ENCODE measurements around the gene RPL37.
A peak's percentile ranks its signal among the peaks of the same experiment; 100 is the strongest.
"Not testable (repeated sequence)": the region's sequence is repeated elsewhere in the genome, so short reads cannot be mapped to it uniquely, and the experiment has no call there.

RPL37 gene

DNA sequence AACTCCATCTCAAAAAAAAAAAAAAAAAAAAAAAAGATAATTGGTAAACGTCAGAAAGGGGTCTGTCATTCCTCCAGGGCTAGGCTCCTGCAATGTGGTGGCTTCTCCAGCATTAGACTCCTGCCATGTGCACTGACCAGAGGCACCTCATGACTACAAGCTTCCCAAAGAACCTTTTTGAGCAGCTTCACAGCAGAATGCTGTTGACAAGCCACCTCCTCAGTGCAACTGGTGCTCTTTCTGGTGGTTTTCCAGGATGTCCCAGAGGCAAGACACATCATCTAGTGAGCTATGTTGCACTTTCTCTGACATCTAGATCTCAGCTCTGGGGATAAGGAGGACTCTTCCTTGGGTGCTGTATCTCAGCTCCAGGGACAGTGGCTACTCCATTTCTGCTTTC is 11.6 kb downstream of the RPL37 start:
- Histone ChIP-seq H3K4me1 (ENCODE audit: control insufficient read depth, insufficient read depth, low read length) (no peaks in the 10 kb centered on the region), H3K36me3 (ENCODE audit: control insufficient read depth in 2 of 2, insufficient read depth in 2 of 2, low read length in 2 of 2) (peaks cover 6 to 8% of the 10 kb centered on the region in 2 donors), H3K27ac (ENCODE audit: low read length) (no peak overlapping the region), H3K27me3 (ENCODE audit: control insufficient read depth in 1 of 2, insufficient read depth in 2 of 2, low read length in 2 of 2) (no peaks in the 10 kb centered on the region), H3K4me3 (ENCODE audit: low read length in 2 of 2) (no peak overlapping the region), H3K9me3 (ENCODE audit: control insufficient read depth in 2 of 2, low read length in 2 of 2) (no peaks in the 10 kb centered on the region), H3K9ac (ENCODE audit: low read length in 2 of 2) (no peak overlapping the region)

- H3K27ac ChIP-seq (ENCODE audit: low read length), result no peak overlapping the region
- H3K9ac ChIP-seq (ENCODE audit: low read length in 2 of 2), result no peak overlapping the region
- no peaks in the 10 kb centered on the region for H3K9me3 ChIP-seq (ENCODE audit: control insufficient read depth in 2 of 2, low read length in 2 of 2)
- no peaks in the 10 kb centered on the region for H3K4me1 ChIP-seq (ENCODE audit: control insufficient read depth, insufficient read depth, low read length)
- H3K4me3 ChIP-seq (ENCODE audit: low read length in 2 of 2), result no peak overlapping the region
- no peaks in the 10 kb centered on the region for H3K27me3 ChIP-seq (ENCODE audit: control insufficient read depth in 1 of 2, insufficient read depth in 2 of 2, low read length in 2 of 2)
- no peaks in the 10 kb centered on the region for H3K36me3 ChIP-seq (ENCODE audit: control insufficient read depth in 2 of 2, insufficient read depth in 2 of 2, low read length in 2 of 2)
Measured at GRCh38 chr5:40813698-40814281, 21.2 kb downstream of the RPL37 start.

- Histone ChIP-seq H3K27ac (ENCODE audit: low read length) (no peak overlapping the region), H3K36me3 (ENCODE audit: control insufficient read depth in 2 of 2, insufficient read depth in 2 of 2, low read length in 2 of 2) (no peaks in the 10 kb centered on the region)
Measured at GRCh38 chr5:40812125-40812524, 22.9 kb downstream of the RPL37 start.

DNA sequence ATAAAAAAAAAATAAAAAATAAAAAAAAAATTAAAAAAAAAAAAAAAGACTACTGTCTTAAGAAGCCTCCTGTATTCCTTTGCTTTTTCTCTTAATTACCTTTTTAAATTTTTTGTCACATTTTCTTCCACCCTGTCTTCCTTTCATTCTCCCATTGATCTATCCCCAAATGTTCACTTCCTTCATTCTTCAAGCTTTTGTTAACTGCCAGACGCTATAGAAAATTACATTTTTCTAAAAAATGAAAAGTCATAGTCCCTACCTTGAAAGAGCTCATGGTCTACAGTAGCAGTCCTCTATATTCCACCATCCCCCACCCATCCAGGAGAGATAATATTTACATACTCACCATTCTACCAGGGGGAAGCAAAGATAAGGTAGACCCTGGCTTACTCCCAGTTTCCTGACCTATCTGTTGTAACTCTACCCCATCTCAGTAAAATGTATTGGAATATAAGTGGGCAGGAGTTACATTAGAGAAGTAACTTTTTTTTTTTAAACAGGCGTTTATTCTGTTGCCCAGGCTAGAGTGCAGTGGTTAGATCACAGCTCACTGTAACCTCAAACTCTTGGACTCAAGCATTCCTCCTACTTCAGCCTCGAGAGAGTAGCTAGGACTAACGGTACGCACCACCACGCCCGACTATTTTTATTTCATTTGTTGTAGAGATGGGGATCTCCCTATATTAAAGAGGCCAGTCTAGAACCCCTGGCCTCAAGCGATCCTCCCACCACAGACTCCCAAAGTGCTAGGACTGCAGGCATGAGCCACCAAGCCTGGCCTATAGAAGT is 33.1 kb downstream of the RPL37 start:
- Histone ChIP-seq H3K4me1 (ENCODE audit: control insufficient read depth, insufficient read depth, low read length) (peaks cover 3% of the 10 kb centered on the region), H3K27me3 (ENCODE audit: control insufficient read depth in 1 of 2, insufficient read depth in 2 of 2, low read length in 2 of 2) (no peaks in the 10 kb centered on the region), H3K4me3 (ENCODE audit: low read length in 2 of 2) (no peak overlapping the region), H3K27ac (ENCODE audit: low read length) (no peak overlapping the region), H3K9ac (ENCODE audit: low read length in 2 of 2) (no peak overlapping the region), H3K9me3 (ENCODE audit: control insufficient read depth in 2 of 2, low read length in 2 of 2) (no peaks in the 10 kb centered on the region), H3K36me3 (ENCODE audit: control insufficient read depth in 2 of 2, insufficient read depth in 2 of 2, low read length in 2 of 2) (no peaks in the 10 kb centered on the region)

More at GRCh38 chr5:40812125-40812524, 22.9 kb downstream of the RPL37 start:
- H3K27me3 ChIP-seq (ENCODE audit: control insufficient read depth in 1 of 2, insufficient read depth in 2 of 2, low read length in 2 of 2), result no peaks in the 10 kb centered on the region
- no peak overlapping the region for H3K4me3 ChIP-seq (ENCODE audit: low read length in 2 of 2)
- no peak overlapping the region for H3K9ac ChIP-seq (ENCODE audit: low read length in 2 of 2)
- no peaks in the 10 kb centered on the region for H3K9me3 ChIP-seq (ENCODE audit: control insufficient read depth in 2 of 2, low read length in 2 of 2)
- no peaks in the 10 kb centered on the region for H3K4me1 ChIP-seq (ENCODE audit: control insufficient read depth, insufficient read depth, low read length)

- Histone ChIP-seq H3K9ac (ENCODE audit: low read length in 2 of 2) (peak overlapping the region; percentile 31 to 89), H3K4me3 (ENCODE audit: low read length in 2 of 2) (peak overlapping the region; percentile 81 to 97)
Measured at GRCh38 chr5:40799258-40799657, 35.8 kb downstream of the RPL37 start.

DNA sequence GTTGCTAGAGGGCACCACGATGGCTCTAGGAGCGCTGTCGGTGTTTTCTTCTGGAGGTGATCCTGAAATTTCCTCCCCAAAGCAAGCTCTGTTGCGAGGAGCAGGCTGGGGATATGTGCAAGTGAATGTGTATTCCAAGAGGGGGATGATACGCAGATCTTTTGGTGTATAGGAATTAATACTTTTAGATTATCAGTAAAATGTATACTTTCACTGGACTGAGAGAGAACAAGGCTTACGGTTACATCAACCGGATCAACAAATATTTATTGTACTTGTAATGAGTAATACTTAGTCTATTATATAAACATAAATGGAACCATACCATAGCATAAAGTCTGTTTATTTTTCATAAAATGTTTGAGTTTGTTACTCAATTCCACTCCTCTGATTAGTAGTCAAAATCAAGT is 36.2 kb downstream of the RPL37 start:
- Histone ChIP-seq H3K9me3 (ENCODE audit: control insufficient read depth in 2 of 2, low read length in 2 of 2) (no peaks in the 10 kb centered on the region), H3K4me3 (ENCODE audit: low read length in 2 of 2) (peak overlapping the region; percentile 81 to 97), H3K4me1 (ENCODE audit: control insufficient read depth, insufficient read depth, low read length) (peaks cover 3% of the 10 kb centered on the region), H3K36me3 (ENCODE audit: control insufficient read depth in 2 of 2, insufficient read depth in 2 of 2, low read length in 2 of 2) (no peaks in the 10 kb centered on the region), H3K27ac (ENCODE audit: low read length) (peak overlapping the region; percentile 88), H3K9ac (ENCODE audit: low read length in 2 of 2) (peak overlapping the region; percentile 89 to 90), H3K27me3 (ENCODE audit: control insufficient read depth in 1 of 2, insufficient read depth in 2 of 2, low read length in 2 of 2) (no peaks in the 10 kb centered on the region)

More at GRCh38 chr5:40799258-40799657, 35.8 kb downstream of the RPL37 start:
- Histone ChIP-seq H3K27ac (ENCODE audit: low read length) (no peak overlapping the region), H3K36me3 (ENCODE audit: control insufficient read depth in 2 of 2, insufficient read depth in 2 of 2, low read length in 2 of 2) (no peaks in the 10 kb centered on the region), H3K9me3 (ENCODE audit: control insufficient read depth in 2 of 2, low read length in 2 of 2) (no peaks in the 10 kb centered on the region), H3K27me3 (ENCODE audit: control insufficient read depth in 1 of 2, insufficient read depth in 2 of 2, low read length in 2 of 2) (no peaks in the 10 kb centered on the region), H3K4me1 (ENCODE audit: control insufficient read depth, insufficient read depth, low read length) (peaks cover 3% of the 10 kb centered on the region)

GRCh38 chr5:40798012-40798800 is 36.8 kb downstream of the RPL37 start, which contains the start of gene PRKAA1:
Gene PRKAA1, minus strand, starts transcription at chr5:40798374. Its CDS starts 185 bp downstream, at chr5:40798189.
- peak within 1 kb of the TSS; percentile 89 to 90 for H3K9ac ChIP-seq (ENCODE audit: low read length in 2 of 2)
- H3K9me3 ChIP-seq (ENCODE audit: control insufficient read depth in 2 of 2, low read length in 2 of 2), result no peaks in the 10 kb centered on the region
- no peaks in the 10 kb centered on the region for H3K27me3 ChIP-seq (ENCODE audit: control insufficient read depth in 1 of 2, insufficient read depth in 2 of 2, low read length in 2 of 2)
- H3K36me3 ChIP-seq (ENCODE audit: control insufficient read depth in 2 of 2, insufficient read depth in 2 of 2, low read length in 2 of 2), result no peaks in the 10 kb centered on the region
- H3K27ac ChIP-seq (ENCODE audit: low read length), result peak within 1 kb of the TSS; percentile 88
- peaks cover 3% of the 10 kb centered on the region for H3K4me1 ChIP-seq (ENCODE audit: control insufficient read depth, insufficient read depth, low read length)
- peak within 1 kb of the TSS; percentile 95 to 97 for H3K4me3 ChIP-seq (ENCODE audit: low read length in 2 of 2)

DNA sequence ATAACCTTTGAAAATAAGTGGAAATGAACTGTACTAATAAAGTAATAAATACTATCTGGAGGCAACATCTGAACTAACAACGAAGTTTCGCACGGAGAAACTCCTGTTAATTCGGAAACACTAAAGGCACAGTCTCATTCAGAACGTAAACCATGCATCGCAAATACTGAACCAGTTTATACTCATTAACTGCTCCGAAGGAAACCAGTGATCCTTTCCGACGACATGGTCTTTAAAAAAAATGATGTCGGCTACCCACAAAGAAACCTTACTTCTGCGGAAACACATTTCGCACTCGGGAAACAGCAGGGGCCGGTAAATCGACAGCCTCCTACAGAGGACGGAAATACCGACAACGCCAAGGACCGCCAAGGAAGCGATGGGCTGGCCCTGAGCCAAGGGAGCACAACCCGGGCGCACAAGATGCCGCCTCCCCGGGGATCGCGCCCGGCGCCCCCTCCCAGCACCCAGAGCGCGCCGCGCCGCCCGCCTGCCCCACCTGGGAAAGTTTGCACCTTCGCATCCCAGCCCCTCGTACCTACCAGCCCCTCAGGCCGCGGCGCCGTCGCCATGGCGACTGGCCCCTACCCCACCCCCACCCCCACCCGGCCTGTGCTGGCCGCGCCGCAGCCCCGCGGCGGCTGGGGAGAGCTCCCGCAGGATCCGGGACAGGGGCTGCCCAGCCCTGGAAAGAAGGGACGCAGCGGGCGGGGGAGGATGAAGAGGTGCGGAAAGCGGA is 37.6 kb downstream of the RPL37 start:
- Histone ChIP-seq H3K27me3 (ENCODE audit: control insufficient read depth in 1 of 2, insufficient read depth in 2 of 2, low read length in 2 of 2) (no peaks in the 10 kb centered on the region), H3K27ac (ENCODE audit: low read length) (peak overlapping the region; percentile 80), H3K4me3 (ENCODE audit: low read length in 2 of 2) (peak overlapping the region; percentile 95 to 97), H3K4me1 (ENCODE audit: control insufficient read depth, insufficient read depth, low read length) (peaks cover 3% of the 10 kb centered on the region), H3K36me3 (ENCODE audit: control insufficient read depth in 2 of 2, insufficient read depth in 2 of 2, low read length in 2 of 2) (no peaks in the 10 kb centered on the region), H3K9ac (ENCODE audit: low read length in 2 of 2) (peak overlapping the region; percentile 82 to 89), H3K9me3 (ENCODE audit: control insufficient read depth in 2 of 2, low read length in 2 of 2) (no peaks in the 10 kb centered on the region)

GRCh38 chr5:40796487-40796889 is 38.5 kb downstream of the RPL37 start:
- no peaks in the 10 kb centered on the region for H3K27me3 ChIP-seq (ENCODE audit: control insufficient read depth in 1 of 2, insufficient read depth in 2 of 2, low read length in 2 of 2)
- peaks cover 3% of the 10 kb centered on the region for H3K4me1 ChIP-seq (ENCODE audit: control insufficient read depth, insufficient read depth, low read length)
- H3K9ac ChIP-seq (ENCODE audit: low read length in 2 of 2), result peak overlapping the region in 1 of 2 donors; percentile 82
- H3K27ac ChIP-seq (ENCODE audit: low read length), result no peak overlapping the region
- no peaks in the 10 kb centered on the region for H3K9me3 ChIP-seq (ENCODE audit: control insufficient read depth in 2 of 2, low read length in 2 of 2)
- no peaks in the 10 kb centered on the region for H3K36me3 ChIP-seq (ENCODE audit: control insufficient read depth in 2 of 2, insufficient read depth in 2 of 2, low read length in 2 of 2)
- peak overlapping the region; percentile 95 to 97 for H3K4me3 ChIP-seq (ENCODE audit: low read length in 2 of 2)

GRCh38 chr5:40794877-40795276 is 40.1 kb downstream of the RPL37 start:
- H3K9ac ChIP-seq (ENCODE audit: low read length in 2 of 2); H3K27ac ChIP-seq (ENCODE audit: low read length); H3K4me1 ChIP-seq (ENCODE audit: control insufficient read depth, insufficient read depth, low read length); H3K4me3 ChIP-seq (ENCODE audit: low read length in 2 of 2); H3K9me3 ChIP-seq (ENCODE audit: control insufficient read depth in 2 of 2, low read length in 2 of 2); H3K27me3 ChIP-seq (ENCODE audit: control insufficient read depth in 1 of 2, insufficient read depth in 2 of 2, low read length in 2 of 2); H3K36me3 ChIP-seq (ENCODE audit: control insufficient read depth in 2 of 2, insufficient read depth in 2 of 2, low read length in 2 of 2): not testable (repeated sequence)

Measured in stomach smooth muscle (tissue), 2 donors.